Prostate gland (tissue), 2 donors: ENCODE measurements around the gene SLC9A6.

ENCODE experiments used
- CTCF ChIP-seq, 4 experiments: fragments of 200-600 bp in 2 of 4; fragments of 450-650 bp in 2 of 4; sonication (generic) in 2 of 4; IDR thresholded peaks; 1 replicate in 3 of 4; 2 replicates in 1 of 4; pipeline ENCODE4 v1.5.1; 2016 to 2019; ENCODE audit warnings: antibody characterized with exemption in 4 of 4, mild to moderate bottlenecking in 2 of 4, moderate library complexity in 2 of 4
- POLR2A ChIP-seq: fragments of 450-650 bp; IDR thresholded peaks from one replicate; pipeline ENCODE4 v1.6.1; 2016; ENCODE audit warnings: antibody characterized with exemption, mild to moderate bottlenecking
- POLR2AphosphoS5 ChIP-seq: sonication (generic); formaldehyde crosslinking; IDR thresholded peaks from one replicate; pipeline ENCODE4 v1.6.1; 2017; ENCODE audit warnings: antibody characterized with exemption

GRCh38 chrX:135984791-135985156 lies 461 bp upstream of the SLC9A6 start:
- TF ChIP-seq POLR2A (no peak), POLR2AphosphoS5 (no peak), CTCF (IDR thresholded peaks at IDR 0.05) (no peak)
